GM12878 (cell line): ENCODE results near the gene PLXNA2. TPM values are rescaled to one million over a fixed set of nuclear protein-coding genes. Genes with fewer than 3 reads are reported as not detected.

ENCODE experiments used
- ATAC-seq: fragments of 200-7000 bp; cut with Tn5 transposase; 3 replicates; pipeline ENCODE4 v1.9.1; 2020; ENCODE audit warnings: mild to moderate bottlenecking, moderate library complexity
- BruUV-seq: library from RNA; stranded (reverse); fragments of 400-500 nt; replicated peaks from 2 replicates; lab custom pipeline; 2021; lab: Mats Ljungman, UMichigan
- CTCF ChIA-PET: fragments of 300-600 bp; sonication (Branson Sonifier 250); formaldehyde crosslinking; extraction: SDS; loops from one replicate; lab custom pipeline; 2021; ENCODE audit warnings: inconsistent platforms; lab: Yijun Ruan, JAX
- POLR2A ChIA-PET: fragments of 350-600 bp; formaldehyde crosslinking; extraction: SDS; loops from one replicate; lab custom pipeline; 2021; ENCODE audit warnings: inconsistent platforms; lab: Charles Lee
- RAD21 ChIA-PET: fragments of 300-600 bp; sonication (Branson Sonifier 250); formaldehyde crosslinking; loops from one replicate; lab custom pipeline; 2023; ENCODE audit warnings: antibody characterized with exemption; ENCODE audit not compliant: unreplicated experiment; lab: Charles Lee
- SMC1A ChIA-PET: fragments of 300-600 bp; sonication (Branson Sonifier 250); formaldehyde crosslinking; loops from one replicate; lab custom pipeline; 2023; ENCODE audit not compliant: unreplicated experiment, uncharacterized antibody; lab: Charles Lee
- DNase-seq: peaks from one replicate; pipeline ENCODE4 v3.0.0-alpha.2; 2011; ENCODE audit warnings: low read depth, low spot score
- FAIRE-seq: peaks from 3 replicates; lab custom pipeline; 2011; peaks lifted over from hg19 to GRCh38; lab: Jason Lieb, UNC
- H2AFZ ChIP-seq: 2 replicates; pipeline ENCODE4 v1.6.0; 2011; ENCODE audit warnings: low read depth, low read length, control low read depth; ENCODE audit not compliant: control insufficient read depth
- H3K27ac ChIP-seq: 2 replicates; pipeline ENCODE4 v1.5.1; 2011; ENCODE audit warnings: control low read depth; ENCODE audit not compliant: control insufficient read depth, insufficient read depth
- H3K27me3 ChIP-seq, 2 experiments: replicated peaks in 1 of 2; 2 replicates each; pipeline versions ENCODE4 v1.6.0 to v1.6.1; 2011; ENCODE audit warnings: low read length in 1 of 2; ENCODE audit not compliant: control insufficient read depth in 2 of 2, insufficient read depth in 2 of 2
- H3K36me3 ChIP-seq, 2 experiments: 2 replicates each; pipeline ENCODE4 v1.5.1; 2011; ENCODE audit warnings: low read length in 1 of 2; ENCODE audit not compliant: control insufficient read depth in 2 of 2, insufficient read depth in 2 of 2
- H3K4me1 ChIP-seq: 2 replicates; pipeline ENCODE4 v1.6.1; 2011; ENCODE audit warnings: mild to moderate bottlenecking, low read length, moderate library complexity, mixed read lengths; ENCODE audit not compliant: control insufficient read depth, insufficient read depth
- H3K4me2 ChIP-seq: 2 replicates; pipeline ENCODE4 v1.6.0; 2011; ENCODE audit warnings: control low read depth; ENCODE audit not compliant: control insufficient read depth, insufficient read depth
- H3K4me3 ChIP-seq: fragments of 200-600 bp; sonication (generic); 2 replicates; pipeline ENCODE4 v1.5.1; 2016
- H3K79me2 ChIP-seq: 2 replicates; pipeline ENCODE4 v1.6.0; 2011; ENCODE audit warnings: low read length; ENCODE audit not compliant: control insufficient read depth, insufficient read depth
- H3K9ac ChIP-seq: 2 replicates; pipeline ENCODE4 v1.8.0; 2011; ENCODE audit warnings: low read length, control low read depth, mixed read lengths; ENCODE audit not compliant: control insufficient read depth, insufficient read depth
- H3K9me3 ChIP-seq: replicated peaks from 3 replicates; pipeline ENCODE4 v1.5.1; 2011; ENCODE audit warnings: mild to moderate bottlenecking, low read length; ENCODE audit not compliant: control insufficient read depth, insufficient read depth
- H4K20me1 ChIP-seq: 2 replicates; pipeline ENCODE4 v1.6.0; 2011; ENCODE audit not compliant: control insufficient read depth, insufficient read depth
- BCL11A ChIP-seq: IDR thresholded peaks from 2 replicates; pipeline ENCODE4 v1.6.1; 2011; ENCODE audit warnings: low read depth, low read length
- BMI1 ChIP-seq: fragments of 450-650 bp; IDR thresholded peaks from 2 replicates; pipeline ENCODE4 v1.6.1; 2016; ENCODE audit warnings: mild to moderate bottlenecking, moderate library complexity, borderline replicate concordance
- DPF2 ChIP-seq: fragments of 450-650 bp; IDR thresholded peaks from 2 replicates; pipeline ENCODE4 v1.6.1; 2017; ENCODE audit warnings: mild to moderate bottlenecking
- EGR1 ChIP-seq, 2 experiments: IDR thresholded peaks; 1 replicate in 1 of 2; 2 replicates in 1 of 2; pipeline ENCODE4 v1.6.1; 2011 to 2012; ENCODE audit warnings: low read depth in 2 of 2, low read length in 2 of 2, borderline replicate concordance in 1 of 2, mild to moderate bottlenecking in 1 of 2, moderate library complexity in 1 of 2
- FOXK2 ChIP-seq: fragments of 450-650 bp; IDR thresholded peaks from 2 replicates; pipeline ENCODE4 v1.6.1; 2017; ENCODE audit warnings: mild to moderate bottlenecking, moderate library complexity
- HDGF ChIP-seq: fragments of 450-650 bp; IDR thresholded peaks from 2 replicates; pipeline ENCODE4 v1.6.1; 2016; ENCODE audit warnings: antibody characterized with exemption
- MLLT1 ChIP-seq: fragments of 450-650 bp; IDR thresholded peaks from 2 replicates; pipeline ENCODE4 v1.6.1; 2016; ENCODE audit warnings: mild to moderate bottlenecking
- PML ChIP-seq: IDR thresholded peaks from 2 replicates; pipeline ENCODE4 v1.6.1; 2012; ENCODE audit warnings: low read length, inconsistent platforms
- SKIL ChIP-seq: fragments of 450-650 bp; IDR thresholded peaks from 2 replicates; pipeline ENCODE4 v1.6.1; 2017; ENCODE audit warnings: mild to moderate bottlenecking, low read depth, inconsistent platforms; ENCODE audit not compliant: poor library complexity, severe bottlenecking
- SMAD5 ChIP-seq: IDR thresholded peaks from 2 replicates; pipeline ENCODE4 v1.6.1; 2016; ENCODE audit warnings: antibody characterized with exemption, low read depth
- TARDBP ChIP-seq: IDR thresholded peaks from 2 replicates; pipeline ENCODE4 v1.6.1; 2016; ENCODE audit warnings: borderline replicate concordance
- TCF3 ChIP-seq: IDR thresholded peaks from 2 replicates; pipeline ENCODE4 v1.6.1; 2012; ENCODE audit warnings: low read depth, mild to moderate bottlenecking, low read length, borderline replicate concordance; ENCODE audit not compliant: insufficient read depth
- USF2 ChIP-seq: IDR thresholded peaks from 2 replicates; pipeline ENCODE4 v1.6.1; 2011; ENCODE audit warnings: low read depth, low read length, improper control_type of control experiment, borderline replicate concordance
- ZBTB40 ChIP-seq: fragments of 450-650 bp; IDR thresholded peaks from 2 replicates; pipeline ENCODE4 v1.6.1; 2016; ENCODE audit warnings: mild to moderate bottlenecking, moderate library complexity, borderline replicate concordance
- WGBS: methylation state at CpG from one replicate; pipeline ENCODE4 v1.1.6; 2016; ENCODE audit warnings: low lambda C conversion rate; ENCODE audit not compliant: insufficient replicate concordance, insufficient coverage; ENCODE audit errors: missing lambda C conversion rate; 5-methylcytosine and 5-hydroxymethylcytosine counted together
- in situ Hi-C: fragments of 300-500 bp; cut with MboI; formaldehyde crosslinking; loops from 9 replicates; pipeline ENCODE4 v1.14.3; 2018; ENCODE audit warnings: mixed read lengths
- intact Hi-C: fragments of 100-400 bp; cut with micrococcal nuclease; formaldehyde crosslinking; loops from one replicate; pipeline ENCODE4 v1.14.2; 2022; ENCODE audit not compliant: unreplicated experiment
- polyA plus RNA-seq, 11 experiments: library from polyadenylated mRNA; depleted of rRNA in 4 of 11; unstranded in 6 of 11; stranded (reverse) in 5 of 11; fragments of >200 nt; fragmentation: Nextera tagmentation in 4 of 11; fragmentation: Illumina TruSeq in 1 of 11; extraction: Ambion mirVana in 4 of 11; extraction: Trizol in 1 of 11; gene quantifications; 1 replicate in 1 of 11; 2 replicates in 10 of 11; pipeline versions ENCODE4 v1.2.1 to v1.2.3, GENCODE V29; 2011 to 2016; ENCODE audit warnings: inconsistent platforms in 2 of 11, missing spikeins in 2 of 11, low read depth in 1 of 11
- total RNA-seq, 4 experiments: library from RNA; depleted of rRNA in 3 of 4; stranded (reverse); fragments of >200 nt in 3 of 4; fragmentation: Illumina TruSeq in 1 of 4; extraction: Trizol in 1 of 4; gene quantifications; 2 replicates each; pipeline versions ENCODE4 v1.2.1 to v1.2.3, GENCODE V29; 2013 to 2021

Gene PLXNA2
- total and polyA plus RNA-seq, 10 of the 15 experiments (the other 5 are each of a cell fraction or from before 2014, with no cell fraction given): under 0.01 to 0.08 (median 0.07) TPM; not detected in 4

GRCh38 chr1:208071435-208072031, 172.7 kb downstream of the PLXNA2 start (continued):
- no peak for TF ChIP-seq SMAD5

GRCh38 chr1:208069908-208070307, 174.3 kb downstream of the PLXNA2 start:
- intact Hi-C loops: no loop called here
- H3K27ac ChIP-seq: no peak overlapping the region
- H3K27me3 ChIP-seq: peaks cover 3 to 6% of the 10 kb centered on the region in 2 experiments; a peak in 2 of 4 replicates
- H3K4me2 ChIP-seq: no peak overlapping the region
- no peak overlapping the region for H3K9ac ChIP-seq
- ChIA-PET CTCF (interaction anchor here (0.6 to 1.2 kb wide), 4 partner anchors 24 to 175 kb away, joined by 3 to 4 read pairs (median 3); no protein-coding TSS in a partner anchor), POLR2A (no interaction called here), SMC1A (interaction anchor here (0.8 to 1.9 kb wide), 3 partner anchors 13 to 175 kb away, joined by 3 to 8 read pairs (median 3); partner anchors contain the start of gene PLXNA2), RAD21 (interaction anchor here (1.2 kb wide), 1 partner anchor 35 kb away, joined by 3 read pairs; no protein-coding TSS in a partner anchor)
- no peaks in the 10 kb centered on the region for H3K9me3 ChIP-seq
- no peak for FAIRE-seq
- no peaks in the 10 kb centered on the region for H4K20me1 ChIP-seq
- H3K4me3 ChIP-seq: no peak overlapping the region
- WGBS: 31% methylated on average over 4 of the region's 4 CpGs
- H3K4me1 ChIP-seq: no peaks in the 10 kb centered on the region
- DNase-seq: no peak
- BruUV-seq: no TSS peak
- in situ Hi-C loops: no loop called here
- peak; percentile 75 for ATAC-seq
- no peak overlapping the region for H2AFZ ChIP-seq
- no peaks in the 10 kb centered on the region for H3K36me3 ChIP-seq
- no peaks in the 10 kb centered on the region for H3K79me2 ChIP-seq
- TF ChIP-seq BMI1: no peak
- no peak for TF ChIP-seq DPF2
- no peak for TF ChIP-seq BCL11A
- TF ChIP-seq FOXK2: no peak
- no peak for TF ChIP-seq HDGF
- no peak for TF ChIP-seq PML
- TF ChIP-seq MLLT1: no peak
- TF ChIP-seq ZBTB40: no peak
- no peak for TF ChIP-seq TARDBP
- TF ChIP-seq TCF3: no peak
- TF ChIP-seq EGR1 (IDR thresholded peaks at IDR 0.05; ENCODE audit: borderline replicate concordance in 1 of 2, low read depth in 2 of 2, low read length in 2 of 2): no peak
- TF ChIP-seq USF2: no peak
- TF ChIP-seq SKIL: no peak
